HG02610 (cell line): ENCODE measurements around the gene SLFN14.
"Not testable (repeated sequence)": the region's sequence is repeated elsewhere in the genome, so short reads cannot be mapped to it uniquely, and the experiment has no call there.

ENCODE experiments used
- ATAC-seq: cut with Tn5 transposase; IDR thresholded peaks from one replicate; pipeline ENCODE4 v1.9.1; 2021; ENCODE audit warnings: mild to moderate bottlenecking, moderate library complexity; ENCODE audit not compliant: unreplicated experiment

Gene SLFN14

DNA sequence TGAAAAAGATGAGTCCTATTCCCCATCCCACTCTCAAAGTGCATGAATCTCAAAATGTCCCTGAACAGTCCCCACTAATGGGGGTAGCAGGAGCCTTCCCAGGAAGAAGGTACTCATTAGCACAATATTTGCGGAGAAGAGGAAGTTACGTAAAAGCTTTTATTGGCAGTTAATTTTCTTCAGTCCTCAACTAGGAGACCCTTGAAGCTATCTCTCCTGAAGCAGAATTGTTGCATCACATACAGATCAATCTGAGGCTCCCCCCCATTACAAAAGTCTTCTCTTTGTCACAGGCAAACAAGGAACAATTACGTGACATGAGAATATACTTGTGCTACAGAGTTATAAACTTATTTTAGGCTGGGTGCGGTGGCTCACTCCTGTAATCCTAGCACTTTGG lies 37.3 kb downstream of the SLFN14 start:
- ATAC-seq, result no peak

DNA sequence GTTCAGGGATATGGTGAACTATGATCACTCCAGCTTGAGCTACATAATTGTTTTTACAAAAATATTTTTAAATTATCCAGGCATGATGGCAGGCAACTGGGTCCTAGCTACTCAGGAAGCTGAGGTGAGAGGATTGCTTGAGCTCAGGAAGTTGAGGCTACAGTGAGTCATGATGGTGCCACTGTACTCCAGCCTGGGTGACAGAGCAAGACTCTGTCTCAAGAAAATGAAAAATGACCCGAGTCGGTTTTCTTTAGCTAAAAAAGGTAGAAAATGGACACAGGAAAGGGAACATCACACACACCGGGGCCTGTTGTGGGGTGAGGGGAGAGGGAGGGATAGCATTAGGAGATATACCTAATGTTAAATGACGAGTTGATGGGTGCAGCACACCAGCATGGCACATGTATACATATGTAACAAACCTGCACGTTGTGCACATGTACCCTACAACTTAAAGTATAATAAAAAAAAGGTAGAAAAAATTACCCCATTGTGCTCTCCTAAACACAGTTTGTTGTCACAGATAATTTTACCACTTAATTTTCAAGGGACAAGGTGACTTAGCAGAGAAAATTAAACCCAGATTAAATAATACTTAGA lies 38.9 kb downstream of the SLFN14 start:
- ATAC-seq, result not testable (repeated sequence)

DNA sequence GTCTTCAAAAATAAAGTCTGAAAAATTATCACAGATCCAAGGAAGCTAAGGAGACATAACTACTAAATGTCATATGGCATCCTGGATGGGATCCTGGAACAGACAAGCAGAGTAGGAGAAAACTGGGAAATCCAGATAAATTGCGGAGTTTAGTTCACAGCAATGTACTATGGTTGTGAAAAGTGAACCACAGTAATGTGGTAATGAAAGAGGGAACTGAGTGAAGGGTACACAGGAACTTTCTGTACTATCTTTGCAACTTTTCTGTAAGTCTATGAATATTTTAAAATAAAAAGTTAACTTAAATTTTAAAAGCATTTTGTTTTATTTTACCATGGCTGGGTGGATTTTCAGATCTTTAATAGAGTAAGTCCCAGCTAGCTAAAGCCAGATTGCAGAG lies 39.5 kb downstream of the SLFN14 start:
- ATAC-seq, result no peak

DNA sequence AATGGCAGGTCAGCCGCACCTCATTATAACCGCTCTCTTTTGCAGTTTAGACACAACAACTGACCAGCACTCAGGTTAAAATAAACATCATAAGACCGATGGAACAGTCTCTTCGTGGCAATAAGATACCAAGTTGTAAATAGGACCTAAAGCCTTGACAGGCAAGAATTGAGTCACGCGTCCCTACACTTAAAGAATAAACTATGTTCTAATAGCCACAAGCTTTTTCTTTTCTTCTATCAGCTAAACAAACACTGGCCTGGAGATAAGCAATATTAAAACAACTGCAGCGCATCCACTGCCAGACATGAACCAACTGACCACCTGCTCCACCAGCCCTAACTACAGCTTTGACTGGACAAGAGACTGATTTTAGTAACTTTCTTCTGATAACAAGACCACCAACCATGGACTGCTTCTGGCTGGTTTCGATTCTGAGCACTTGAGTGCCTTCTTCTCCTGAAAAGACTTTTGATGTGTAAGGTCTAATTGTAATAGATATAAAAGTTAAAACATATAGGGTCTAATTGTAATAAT lies 40.6 kb downstream of the SLFN14 start:
- no peak for ATAC-seq

DNA sequence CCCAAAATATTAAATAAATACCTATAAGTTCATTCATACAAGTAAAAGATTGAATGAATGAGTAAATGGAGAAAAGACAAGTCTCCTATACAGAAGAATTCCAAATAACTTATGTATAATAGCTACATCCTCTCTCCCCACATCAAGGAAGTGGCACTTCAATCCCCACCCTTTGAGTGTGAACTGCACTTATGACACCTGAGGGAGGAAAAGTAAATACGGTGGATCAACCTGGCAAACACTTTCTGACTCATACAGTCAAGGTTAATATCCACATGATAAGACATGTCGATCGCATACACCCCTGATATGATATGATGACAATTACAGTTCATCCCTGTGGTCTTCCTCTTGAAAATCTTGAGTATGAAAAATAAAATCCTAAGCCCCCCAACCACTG lies 41.2 kb downstream of the SLFN14 start:
- ATAC-seq, result no peak

DNA sequence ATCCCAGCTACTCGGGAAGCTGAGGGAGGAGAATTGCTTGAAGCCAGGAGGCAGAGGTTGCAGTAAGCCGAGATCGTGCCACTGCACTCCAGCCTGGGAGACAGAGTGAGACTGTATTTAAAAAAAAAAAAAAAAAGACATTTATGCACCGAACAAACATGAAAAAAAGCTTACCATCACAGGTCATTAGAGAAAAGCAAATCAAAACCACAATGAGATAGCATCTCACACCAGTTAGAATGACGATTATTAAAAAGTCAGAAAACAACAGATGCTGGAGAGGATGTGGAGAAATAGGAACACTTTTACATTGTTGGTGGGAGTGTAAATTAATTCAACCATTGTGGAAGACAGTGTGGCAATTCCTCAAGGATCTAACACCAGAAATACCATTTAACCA lies 42.2 kb downstream of the SLFN14 start:
- ATAC-seq, result not testable (repeated sequence)

DNA sequence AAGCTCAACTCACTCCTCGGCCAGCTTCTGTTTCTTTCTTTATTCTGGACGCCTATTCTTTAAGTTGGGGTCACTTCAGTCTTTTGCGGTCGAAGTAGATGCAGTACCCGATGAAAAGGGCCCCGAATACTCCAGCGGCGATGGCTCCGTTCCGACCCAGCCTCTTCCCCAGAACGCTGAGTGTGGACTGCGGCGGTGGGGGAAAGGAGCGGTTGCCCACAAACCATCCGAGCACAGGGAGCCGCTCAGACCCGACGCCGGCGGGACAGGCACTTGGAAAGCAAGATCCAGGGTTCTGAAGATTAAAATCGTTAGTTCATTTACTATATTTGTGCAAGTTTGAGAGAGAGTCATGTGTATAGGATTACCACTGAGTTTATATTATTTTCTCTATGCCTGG lies 45.6 kb downstream of the SLFN14 start:
- ATAC-seq, result no peak

DNA sequence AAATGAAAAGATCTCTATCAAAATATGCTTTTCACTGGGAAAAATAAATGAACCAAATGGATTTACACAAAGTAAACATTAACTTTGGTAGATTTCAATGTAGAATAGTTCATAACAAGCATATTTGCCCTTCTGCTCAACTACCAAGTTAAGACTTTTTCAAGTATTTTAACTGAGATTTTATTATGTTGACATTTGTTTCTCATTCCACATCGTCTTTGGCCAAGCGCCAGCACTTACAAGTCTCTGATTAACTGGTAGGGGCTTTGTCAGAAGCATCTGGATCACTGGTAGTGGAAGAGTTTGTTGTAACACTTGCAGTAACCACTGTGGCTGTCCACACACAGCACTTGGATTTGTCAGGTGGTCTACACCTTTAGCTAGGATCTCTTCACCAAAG lies 46.1 kb downstream of the SLFN14 start:
- ATAC-seq, result no peak
